ENCODE data around the gene PI16.

- TF ChIP-seq EP300 (IDR thresholded peaks at IDR 0.05; ENCODE audit: borderline replicate concordance in 1 of 2, low read depth in 1 of 2, low read length in 1 of 2) (no peak), POLR2AphosphoS5 (IDR thresholded peaks at IDR 0.05; ENCODE audit: low read depth, low read length) (no peak), YY1 (IDR thresholded peaks at IDR 0.05; ENCODE audit: low read depth) (no peak), ELF1 (IDR thresholded peaks at IDR 0.05) (no peak)
- TF ChIP-seq, protein P1, sequence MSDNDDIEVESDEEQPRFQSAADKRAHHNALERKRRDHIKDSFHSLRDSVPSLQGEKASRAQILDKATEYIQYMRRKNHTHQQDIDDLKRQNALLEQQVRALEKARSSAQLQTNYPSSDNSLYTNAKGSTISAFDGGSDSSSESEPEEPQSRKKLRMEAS (IDR thresholded peaks at IDR 0.05; ENCODE audit: low read depth), result no peak
- TF ChIP-seq, protein P2, sequence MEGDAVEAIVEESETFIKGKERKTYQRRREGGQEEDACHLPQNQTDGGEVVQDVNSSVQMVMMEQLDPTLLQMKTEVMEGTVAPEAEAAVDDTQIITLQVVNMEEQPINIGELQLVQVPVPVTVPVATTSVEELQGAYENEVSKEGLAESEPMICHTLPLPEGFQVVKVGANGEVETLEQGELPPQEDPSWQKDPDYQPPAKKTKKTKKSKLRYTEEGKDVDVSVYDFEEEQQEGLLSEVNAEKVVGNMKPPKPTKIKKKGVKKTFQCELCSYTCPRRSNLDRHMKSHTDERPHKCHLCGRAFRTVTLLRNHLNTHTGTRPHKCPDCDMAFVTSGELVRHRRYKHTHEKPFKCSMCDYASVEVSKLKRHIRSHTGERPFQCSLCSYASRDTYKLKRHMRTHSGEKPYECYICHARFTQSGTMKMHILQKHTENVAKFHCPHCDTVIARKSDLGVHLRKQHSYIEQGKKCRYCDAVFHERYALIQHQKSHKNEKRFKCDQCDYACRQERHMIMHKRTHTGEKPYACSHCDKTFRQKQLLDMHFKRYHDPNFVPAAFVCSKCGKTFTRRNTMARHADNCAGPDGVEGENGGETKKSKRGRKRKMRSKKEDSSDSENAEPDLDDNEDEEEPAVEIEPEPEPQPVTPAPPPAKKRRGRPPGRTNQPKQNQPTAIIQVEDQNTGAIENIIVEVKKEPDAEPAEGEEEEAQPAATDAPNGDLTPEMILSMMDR (IDR thresholded peaks at IDR 0.05), result no peak
- TF ChIP-seq, protein P3, sequence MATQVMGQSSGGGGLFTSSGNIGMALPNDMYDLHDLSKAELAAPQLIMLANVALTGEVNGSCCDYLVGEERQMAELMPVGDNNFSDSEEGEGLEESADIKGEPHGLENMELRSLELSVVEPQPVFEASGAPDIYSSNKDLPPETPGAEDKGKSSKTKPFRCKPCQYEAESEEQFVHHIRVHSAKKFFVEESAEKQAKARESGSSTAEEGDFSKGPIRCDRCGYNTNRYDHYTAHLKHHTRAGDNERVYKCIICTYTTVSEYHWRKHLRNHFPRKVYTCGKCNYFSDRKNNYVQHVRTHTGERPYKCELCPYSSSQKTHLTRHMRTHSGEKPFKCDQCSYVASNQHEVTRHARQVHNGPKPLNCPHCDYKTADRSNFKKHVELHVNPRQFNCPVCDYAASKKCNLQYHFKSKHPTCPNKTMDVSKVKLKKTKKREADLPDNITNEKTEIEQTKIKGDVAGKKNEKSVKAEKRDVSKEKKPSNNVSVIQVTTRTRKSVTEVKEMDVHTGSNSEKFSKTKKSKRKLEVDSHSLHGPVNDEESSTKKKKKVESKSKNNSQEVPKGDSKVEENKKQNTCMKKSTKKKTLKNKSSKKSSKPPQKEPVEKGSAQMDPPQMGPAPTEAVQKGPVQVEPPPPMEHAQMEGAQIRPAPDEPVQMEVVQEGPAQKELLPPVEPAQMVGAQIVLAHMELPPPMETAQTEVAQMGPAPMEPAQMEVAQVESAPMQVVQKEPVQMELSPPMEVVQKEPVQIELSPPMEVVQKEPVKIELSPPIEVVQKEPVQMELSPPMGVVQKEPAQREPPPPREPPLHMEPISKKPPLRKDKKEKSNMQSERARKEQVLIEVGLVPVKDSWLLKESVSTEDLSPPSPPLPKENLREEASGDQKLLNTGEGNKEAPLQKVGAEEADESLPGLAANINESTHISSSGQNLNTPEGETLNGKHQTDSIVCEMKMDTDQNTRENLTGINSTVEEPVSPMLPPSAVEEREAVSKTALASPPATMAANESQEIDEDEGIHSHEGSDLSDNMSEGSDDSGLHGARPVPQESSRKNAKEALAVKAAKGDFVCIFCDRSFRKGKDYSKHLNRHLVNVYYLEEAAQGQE (IDR thresholded peaks at IDR 0.05; ENCODE audit: low read depth, low read length), result no peak
Measured at GRCh38 chr6:37008484-37009465, 54.2 kb downstream of the PI16 start.
